Fibroblast of villous mesenchyme (primary cell): ENCODE data around the gene TULP4. TPM values are rescaled to one million over a fixed set of nuclear protein-coding genes. Genes with fewer than 3 reads are reported as not detected.
A peak's percentile ranks its signal among the peaks of the same experiment; 100 is the strongest.

Source experiments
- DNase-seq: peaks from one replicate; pipeline ENCODE4 v3.0.0-alpha.2; 2010; ENCODE audit warnings: low read depth
- H3K4me3 ChIP-seq: 2 replicates; pipeline ENCODE4 v1.5.1; 2011; ENCODE audit warnings: low read depth, mild to moderate bottlenecking, low read length
- total RNA-seq: library from RNA; depleted of rRNA; stranded (reverse); fragments of >200 nt; gene quantifications from 2 replicates; pipeline ENCODE4 v1.2.3, GENCODE V29; 2012
- TF ChIP-seq, protein P1 (sequence below): IDR thresholded peaks from 2 replicates; pipeline ENCODE4 v1.5.1; 2012; ENCODE audit warnings: low read depth, mild to moderate bottlenecking, low read length; ENCODE audit not compliant: insufficient read depth

TULP4 gene
- total RNA-seq, 1 donor: 120 TPM

DNA sequence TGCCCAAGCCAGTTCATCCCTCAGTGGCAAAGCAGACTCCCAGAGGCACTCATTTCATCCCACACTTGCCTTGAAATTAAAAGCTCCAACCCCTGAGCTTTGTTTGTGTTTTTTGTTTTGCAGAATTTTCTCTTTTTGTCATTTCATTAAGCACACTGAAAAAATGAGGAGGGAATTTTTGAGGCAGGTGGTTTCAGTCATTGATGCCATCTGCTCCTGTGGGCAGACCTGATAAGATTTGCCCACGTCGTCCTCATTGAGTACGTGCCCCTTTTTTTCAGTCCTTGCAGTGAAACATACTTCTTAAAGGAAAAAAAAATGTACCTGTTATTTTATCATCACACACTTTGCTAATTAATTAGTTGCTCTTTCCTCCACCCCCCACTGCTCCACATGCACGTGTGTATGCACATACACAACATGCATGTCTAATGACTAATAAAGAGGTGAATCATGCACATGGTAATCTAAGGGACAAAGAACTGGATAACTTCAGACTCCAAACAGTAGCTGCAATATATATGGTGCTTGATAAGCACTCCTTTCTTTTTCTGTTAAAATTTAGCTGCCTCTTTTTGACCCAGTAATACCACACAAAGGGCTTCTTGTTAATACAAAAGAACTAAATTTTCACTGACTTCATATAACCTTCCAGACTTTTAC lies 145.5 kb downstream of the TULP4 start:
- TF ChIP-seq, protein P1, sequence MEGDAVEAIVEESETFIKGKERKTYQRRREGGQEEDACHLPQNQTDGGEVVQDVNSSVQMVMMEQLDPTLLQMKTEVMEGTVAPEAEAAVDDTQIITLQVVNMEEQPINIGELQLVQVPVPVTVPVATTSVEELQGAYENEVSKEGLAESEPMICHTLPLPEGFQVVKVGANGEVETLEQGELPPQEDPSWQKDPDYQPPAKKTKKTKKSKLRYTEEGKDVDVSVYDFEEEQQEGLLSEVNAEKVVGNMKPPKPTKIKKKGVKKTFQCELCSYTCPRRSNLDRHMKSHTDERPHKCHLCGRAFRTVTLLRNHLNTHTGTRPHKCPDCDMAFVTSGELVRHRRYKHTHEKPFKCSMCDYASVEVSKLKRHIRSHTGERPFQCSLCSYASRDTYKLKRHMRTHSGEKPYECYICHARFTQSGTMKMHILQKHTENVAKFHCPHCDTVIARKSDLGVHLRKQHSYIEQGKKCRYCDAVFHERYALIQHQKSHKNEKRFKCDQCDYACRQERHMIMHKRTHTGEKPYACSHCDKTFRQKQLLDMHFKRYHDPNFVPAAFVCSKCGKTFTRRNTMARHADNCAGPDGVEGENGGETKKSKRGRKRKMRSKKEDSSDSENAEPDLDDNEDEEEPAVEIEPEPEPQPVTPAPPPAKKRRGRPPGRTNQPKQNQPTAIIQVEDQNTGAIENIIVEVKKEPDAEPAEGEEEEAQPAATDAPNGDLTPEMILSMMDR: no peak
- no peak for DNase-seq
- no peak overlapping the region for H3K4me3 ChIP-seq

DNA sequence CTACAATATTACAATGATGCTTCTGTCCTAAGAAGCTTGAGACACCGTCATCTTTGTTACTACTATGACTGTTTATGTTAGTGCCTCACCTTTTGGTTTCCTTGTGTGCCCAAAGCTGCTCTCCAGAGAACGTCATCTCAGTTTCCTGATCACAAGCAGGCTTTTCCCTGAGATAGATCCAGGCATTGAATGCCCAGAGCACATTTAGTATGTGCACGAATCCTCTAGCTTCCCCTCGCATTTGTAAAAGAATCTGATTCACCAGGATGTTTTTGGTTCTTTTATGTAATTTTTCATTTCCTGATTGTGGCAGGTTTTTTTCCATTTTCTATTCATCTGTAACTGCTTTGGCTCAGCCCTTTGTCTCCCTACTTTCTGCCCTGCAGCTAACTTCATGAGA lies 147.5 kb downstream of the TULP4 start:
- no peak for DNase-seq
- TF ChIP-seq, protein P1: no peak

DNA sequence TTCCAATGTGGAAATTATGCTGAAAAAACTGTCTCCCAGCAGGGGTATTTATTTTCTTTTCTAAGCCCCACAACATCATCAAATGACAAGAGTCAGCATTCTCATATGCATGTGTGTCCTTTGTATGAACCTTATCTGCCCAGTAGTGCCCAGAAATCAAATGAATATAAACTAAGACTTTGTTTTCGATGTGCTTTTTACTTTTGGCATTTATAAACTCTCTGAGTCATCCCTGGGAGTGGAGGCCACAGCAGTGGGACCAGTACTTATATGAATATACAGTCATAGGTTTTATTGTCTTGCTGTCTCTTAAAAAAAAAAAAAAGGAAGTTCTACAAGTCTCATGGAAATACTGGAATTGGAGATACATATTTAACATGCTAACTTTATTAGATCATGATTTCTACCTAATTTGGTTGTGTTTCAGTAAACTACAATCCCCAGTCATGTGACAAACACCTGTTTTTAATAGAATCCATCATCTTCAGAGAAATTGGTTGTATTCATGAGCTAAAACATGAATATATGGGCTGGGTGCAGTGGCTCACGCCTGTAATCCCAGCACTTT lies 148.4 kb downstream of the TULP4 start:
- TF ChIP-seq, protein P1: no peak
- peak; percentile 70 for DNase-seq
- H3K4me3 ChIP-seq: no peak overlapping the region

More for the DNA sequence above, 147.5 kb downstream of the TULP4 start:
- H3K4me3 ChIP-seq: no peak overlapping the region

- TF ChIP-seq, protein P1: no peak
- peak; percentile 71 for DNase-seq
- H3K4me3 ChIP-seq: no peak overlapping the region
Measured at GRCh38 chr6:158461954-158462353, 149.7 kb downstream of the TULP4 start.

DNA sequence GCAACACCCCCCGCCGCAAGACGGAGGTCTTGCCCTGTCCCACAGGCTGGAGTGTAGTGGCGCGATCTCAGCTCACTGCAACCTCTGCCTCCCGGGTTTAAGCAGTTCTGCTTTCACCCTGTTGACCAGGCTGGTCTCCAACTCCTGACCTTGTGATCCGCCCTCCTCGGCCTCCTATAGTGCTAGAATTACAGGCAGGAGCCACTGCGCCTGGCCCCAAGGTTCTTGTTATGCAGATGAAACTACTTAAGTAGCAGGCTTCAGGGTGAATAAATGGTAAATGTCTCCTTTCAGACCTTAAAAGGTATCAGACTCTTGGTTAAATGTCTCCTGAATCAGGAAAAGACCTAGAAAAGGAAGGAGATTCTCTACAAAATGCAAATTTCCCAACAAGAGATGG lies 152.2 kb downstream of the TULP4 start:
- no peak overlapping the region for H3K4me3 ChIP-seq
- TF ChIP-seq, protein P1: no peak

DNA sequence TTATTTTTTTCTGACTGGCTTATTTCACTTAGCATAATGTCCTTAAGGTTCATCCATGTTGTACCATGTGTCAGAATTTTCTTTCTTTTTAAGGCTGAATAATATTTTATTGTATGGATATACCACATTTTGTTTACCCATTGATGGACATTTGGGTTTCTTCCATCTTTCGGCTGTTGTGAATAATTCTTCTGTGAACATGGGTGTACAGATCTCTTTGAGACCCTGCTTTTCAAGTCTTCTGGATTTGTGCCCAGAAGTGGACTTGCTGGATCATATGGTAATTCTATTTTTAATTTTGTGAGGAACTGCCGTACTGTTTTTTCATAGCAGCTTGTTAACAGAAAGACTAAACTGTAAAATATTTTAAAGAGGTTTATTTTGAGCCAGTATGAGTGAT lies 153.0 kb downstream of the TULP4 start:
- no peak for DNase-seq
- TF ChIP-seq, protein P1: no peak
- H3K4me3 ChIP-seq: no peak overlapping the region

More for the DNA sequence above, 152.2 kb downstream of the TULP4 start:
- no peak for DNase-seq
